Loucy (cell line): ENCODE data around the gene FAM219A.

Experiments used
- EZH2phosphoT487 ChIP-seq: fragments of 200-600 bp; IDR thresholded peaks from 2 replicates; pipeline ENCODE4 v1.6.1; 2018; ENCODE audit warnings: antibody characterized with exemption, mild to moderate bottlenecking, moderate library complexity, borderline replicate concordance
- TF ChIP-seq, protein P1 (sequence below): fragments of 200-600 bp; sonication (generic); conservative IDR thresholded peaks from 2 replicates; pipeline ENCODE4 v1.5.1; 2014; ENCODE audit warnings: mild to moderate bottlenecking, antibody characterized with exemption, low read length

DNA sequence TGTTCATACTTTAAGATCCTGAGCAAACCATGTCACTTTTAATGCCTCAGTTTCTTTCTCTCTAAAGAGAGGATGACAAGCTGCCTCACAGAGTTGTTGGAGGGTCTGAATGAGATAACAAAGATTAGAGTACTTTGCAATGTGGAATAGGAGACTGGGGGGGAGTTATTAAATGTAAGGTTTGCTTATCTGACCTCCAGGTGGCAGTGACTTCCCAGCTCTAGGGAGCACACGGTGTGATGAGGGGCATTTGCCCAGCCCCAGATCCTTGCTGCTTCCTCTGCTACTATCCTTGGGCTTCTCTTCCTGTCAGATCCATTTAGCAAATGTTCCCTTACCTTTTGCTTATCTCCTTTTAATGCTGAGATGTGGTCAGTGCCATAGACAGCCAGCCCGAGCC, 33.7 kb upstream of the FAM219A start:
- TF ChIP-seq, protein P1, sequence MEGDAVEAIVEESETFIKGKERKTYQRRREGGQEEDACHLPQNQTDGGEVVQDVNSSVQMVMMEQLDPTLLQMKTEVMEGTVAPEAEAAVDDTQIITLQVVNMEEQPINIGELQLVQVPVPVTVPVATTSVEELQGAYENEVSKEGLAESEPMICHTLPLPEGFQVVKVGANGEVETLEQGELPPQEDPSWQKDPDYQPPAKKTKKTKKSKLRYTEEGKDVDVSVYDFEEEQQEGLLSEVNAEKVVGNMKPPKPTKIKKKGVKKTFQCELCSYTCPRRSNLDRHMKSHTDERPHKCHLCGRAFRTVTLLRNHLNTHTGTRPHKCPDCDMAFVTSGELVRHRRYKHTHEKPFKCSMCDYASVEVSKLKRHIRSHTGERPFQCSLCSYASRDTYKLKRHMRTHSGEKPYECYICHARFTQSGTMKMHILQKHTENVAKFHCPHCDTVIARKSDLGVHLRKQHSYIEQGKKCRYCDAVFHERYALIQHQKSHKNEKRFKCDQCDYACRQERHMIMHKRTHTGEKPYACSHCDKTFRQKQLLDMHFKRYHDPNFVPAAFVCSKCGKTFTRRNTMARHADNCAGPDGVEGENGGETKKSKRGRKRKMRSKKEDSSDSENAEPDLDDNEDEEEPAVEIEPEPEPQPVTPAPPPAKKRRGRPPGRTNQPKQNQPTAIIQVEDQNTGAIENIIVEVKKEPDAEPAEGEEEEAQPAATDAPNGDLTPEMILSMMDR = peak; percentile 30; the same call in 1 of the 2 replicates
- no peak for TF ChIP-seq EZH2phosphoT487
